ENCODE results near the gene GSN.

DNA sequence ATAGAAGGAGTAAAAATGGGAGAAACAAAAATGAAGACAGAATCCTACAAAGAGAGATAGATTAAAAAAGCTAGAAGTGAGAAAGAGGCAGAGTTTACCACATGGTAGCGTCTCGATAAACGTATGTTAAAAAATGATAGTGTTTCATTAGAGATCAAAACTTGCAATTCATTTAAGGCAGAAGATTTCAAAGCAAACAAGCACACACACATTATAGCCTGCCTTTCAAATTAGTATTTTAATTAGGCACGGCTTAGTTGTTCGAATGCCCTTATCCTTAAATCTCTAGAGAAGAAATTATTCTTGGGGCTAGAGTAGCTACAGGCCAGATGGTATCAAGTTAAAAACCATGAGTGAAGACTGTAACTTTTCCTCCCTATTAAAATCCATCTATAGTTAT, 96.1 kb downstream of the GSN start:
- TF ChIP-seq, protein P1, sequence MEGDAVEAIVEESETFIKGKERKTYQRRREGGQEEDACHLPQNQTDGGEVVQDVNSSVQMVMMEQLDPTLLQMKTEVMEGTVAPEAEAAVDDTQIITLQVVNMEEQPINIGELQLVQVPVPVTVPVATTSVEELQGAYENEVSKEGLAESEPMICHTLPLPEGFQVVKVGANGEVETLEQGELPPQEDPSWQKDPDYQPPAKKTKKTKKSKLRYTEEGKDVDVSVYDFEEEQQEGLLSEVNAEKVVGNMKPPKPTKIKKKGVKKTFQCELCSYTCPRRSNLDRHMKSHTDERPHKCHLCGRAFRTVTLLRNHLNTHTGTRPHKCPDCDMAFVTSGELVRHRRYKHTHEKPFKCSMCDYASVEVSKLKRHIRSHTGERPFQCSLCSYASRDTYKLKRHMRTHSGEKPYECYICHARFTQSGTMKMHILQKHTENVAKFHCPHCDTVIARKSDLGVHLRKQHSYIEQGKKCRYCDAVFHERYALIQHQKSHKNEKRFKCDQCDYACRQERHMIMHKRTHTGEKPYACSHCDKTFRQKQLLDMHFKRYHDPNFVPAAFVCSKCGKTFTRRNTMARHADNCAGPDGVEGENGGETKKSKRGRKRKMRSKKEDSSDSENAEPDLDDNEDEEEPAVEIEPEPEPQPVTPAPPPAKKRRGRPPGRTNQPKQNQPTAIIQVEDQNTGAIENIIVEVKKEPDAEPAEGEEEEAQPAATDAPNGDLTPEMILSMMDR (conservative IDR thresholded peaks at IDR 0.05; ENCODE audit: low read length), result no peak
- TF ChIP-seq EZH2phosphoT487 (IDR thresholded peaks at IDR 0.05; ENCODE audit: borderline replicate concordance), result no peak
